IMR-90 (cell line): ENCODE measurements around the gene ZG16B. TPM values are rescaled to one million over a fixed set of nuclear protein-coding genes. Genes with fewer than 3 reads are reported as not detected.

Experiments
- ATAC-seq: fragments of 200-7000 bp; cut with Tn5 transposase; 2 replicates; pipeline ENCODE4 v1.9.1; 2020; ENCODE audit warnings: low read depth, mild to moderate bottlenecking, moderate library complexity
- BruUV-seq: library from RNA; stranded (reverse); fragments of 400-500 nt; replicated peaks from 2 replicates; lab custom pipeline; 2021; lab: Mats Ljungman, UMichigan
- CTCF ChIA-PET: fragments of 300-600 bp; formaldehyde crosslinking; extraction: SDS; loops from one replicate; lab custom pipeline; 2021; ENCODE audit warnings: antibody characterized with exemption; lab: Yijun Ruan, JAX
- POLR2A ChIA-PET: fragments of 300-600 bp; sonication (Branson Sonifier 250); formaldehyde crosslinking; loops from one replicate; lab custom pipeline; 2022; ENCODE audit warnings: antibody characterized with exemption; ENCODE audit not compliant: unreplicated experiment; lab: Charles Lee
- DNase-seq: peaks from one replicate; pipeline ENCODE4 v3.0.0; 2013
- H2AFZ ChIP-seq: replicated peaks from 2 replicates; pipeline ENCODE3; 2013; ENCODE audit warnings: low read length, mild to moderate bottlenecking; ENCODE audit not compliant: poor library complexity
- H2AK5ac ChIP-seq: 2 replicates; pipeline ENCODE4 v1.6.1; 2013; ENCODE audit warnings: low read depth, low read length, inconsistent platforms
- H2AK9ac ChIP-seq: replicated peaks from 2 replicates; pipeline ENCODE3; 2013; ENCODE audit warnings: mild to moderate bottlenecking, low read depth, low read length, moderate library complexity; ENCODE audit not compliant: poor library complexity
- H2BK120ac ChIP-seq: 2 replicates; pipeline ENCODE4 v1.6.1; 2013; ENCODE audit warnings: low read depth, low read length, inconsistent platforms
- H2BK15ac ChIP-seq: 3 replicates; pipeline ENCODE4 v1.6.1; 2013; ENCODE audit warnings: low read depth, low read length, inconsistent platforms
- H2BK20ac ChIP-seq: 2 replicates; pipeline ENCODE4 v1.6.1; 2013; ENCODE audit warnings: low read depth, mild to moderate bottlenecking, inconsistent platforms, low read length, moderate library complexity
- H2BK5ac ChIP-seq: 2 replicates; pipeline ENCODE4 v1.6.1; 2013; ENCODE audit warnings: mild to moderate bottlenecking, low read depth, low read length, inconsistent platforms; ENCODE audit not compliant: poor library complexity, severe bottlenecking
- H3K14ac ChIP-seq: replicated peaks from 2 replicates; pipeline ENCODE4 v1.6.1; 2013; ENCODE audit warnings: low read depth, low read length, inconsistent platforms
- H3K18ac ChIP-seq: 2 replicates; pipeline ENCODE4 v1.6.1; 2013; ENCODE audit warnings: low read depth, low read length, control low read depth
- H3K23ac ChIP-seq: 2 replicates; pipeline ENCODE4 v1.6.1; 2013; ENCODE audit warnings: low read depth, low read length, inconsistent platforms
- H3K27ac ChIP-seq: 2 replicates; pipeline ENCODE4 v1.5.1; 2013; ENCODE audit warnings: mild to moderate bottlenecking, control low read depth, low read length; ENCODE audit not compliant: insufficient read depth
- H3K27me3 ChIP-seq: 2 replicates; pipeline ENCODE4 v1.6.1; 2013; ENCODE audit warnings: low read length; ENCODE audit not compliant: control insufficient read depth, insufficient read depth
- H3K36me3 ChIP-seq: 2 replicates; pipeline ENCODE4 v1.6.1; 2013; ENCODE audit warnings: low read length, mixed read lengths; ENCODE audit not compliant: control insufficient read depth, insufficient read depth
- H3K4ac ChIP-seq: 2 replicates; pipeline ENCODE4 v1.6.1; 2013; ENCODE audit warnings: low read depth, low read length, inconsistent platforms
- H3K4me1 ChIP-seq: 2 replicates; pipeline ENCODE4 v1.6.1; 2013; ENCODE audit warnings: low read length, mixed read lengths; ENCODE audit not compliant: control insufficient read depth, insufficient read depth
- H3K4me2 ChIP-seq: 2 replicates; pipeline ENCODE4 v1.6.1; 2013; ENCODE audit warnings: low read depth, mild to moderate bottlenecking, control low read depth, low read length, moderate library complexity
- H3K4me3 ChIP-seq: 2 replicates; pipeline ENCODE4 v1.5.1; 2013; ENCODE audit warnings: low read depth, mild to moderate bottlenecking, control low read depth, low read length, moderate library complexity; ENCODE audit not compliant: insufficient read depth
- H3K56ac ChIP-seq: 2 replicates; pipeline ENCODE4 v1.6.1; 2013; ENCODE audit warnings: low read length, inconsistent platforms; ENCODE audit not compliant: insufficient read depth; ENCODE audit errors: extremely low read depth
- H3K79me1 ChIP-seq, 2 experiments: 2 replicates each; pipeline ENCODE4 v1.6.1; 2013; ENCODE audit warnings: low read length in 2 of 2, inconsistent platforms in 1 of 2, low read depth in 1 of 2
- H3K9ac ChIP-seq: 2 replicates; pipeline ENCODE4 v1.6.1; 2013; ENCODE audit warnings: low read depth, low read length, control low read depth
- H3K9me1 ChIP-seq: 2 replicates; pipeline ENCODE4 v1.6.1; 2013; ENCODE audit warnings: low read length, inconsistent platforms; ENCODE audit not compliant: insufficient read depth
- H3K9me3 ChIP-seq: 2 replicates; pipeline ENCODE4 v1.6.1; 2013; ENCODE audit warnings: low read length; ENCODE audit not compliant: control insufficient read depth, insufficient read depth
- H4K20me1 ChIP-seq: 2 replicates; pipeline ENCODE4 v1.6.1; 2013; ENCODE audit warnings: low read length, inconsistent platforms; ENCODE audit not compliant: insufficient read depth
- H4K5ac ChIP-seq: 2 replicates; pipeline ENCODE4 v1.6.1; 2013; ENCODE audit warnings: mild to moderate bottlenecking, low read depth, low read length, control low read depth
- H4K8ac ChIP-seq, 2 experiments: 2 replicates each; pipeline ENCODE4 v1.6.1; 2013; ENCODE audit warnings: low read depth in 2 of 2, low read length in 2 of 2, control low read depth in 1 of 2, inconsistent platforms in 1 of 2
- H4K91ac ChIP-seq: 2 replicates; pipeline ENCODE4 v1.6.1; 2013; ENCODE audit warnings: low read depth, low read length, inconsistent platforms; ENCODE audit not compliant: insufficient read depth
- BHLHE40 ChIP-seq: fragments of 150-350 bp; IDR thresholded peaks from 2 replicates; pipeline ENCODE4 v1.6.1; 2016; ENCODE audit warnings: mild to moderate bottlenecking, low read depth, low read length
- CEBPB ChIP-seq: IDR thresholded peaks from 2 replicates; pipeline ENCODE4 v1.6.1; 2012; ENCODE audit warnings: low read depth, low read length, improper control_type of control experiment
- CHD1 ChIP-seq: IDR thresholded peaks from 2 replicates; pipeline ENCODE4 v1.6.1; 2012; ENCODE audit warnings: low read depth, low read length, improper control_type of control experiment
- RAD21 ChIP-seq: IDR thresholded peaks from 2 replicates; pipeline ENCODE4 v1.6.1; 2012; ENCODE audit warnings: low read length, improper control_type of control experiment
- RFX5 ChIP-seq: IDR thresholded peaks from 2 replicates; pipeline ENCODE4 v1.8.0; 2012; ENCODE audit warnings: low read depth, mild to moderate bottlenecking, low read length, moderate library complexity
- WGBS, 2 experiments: methylation state at CpG; one replicate each; pipeline versions ENCODE4 v1.1.5 to v1.1.7; 2013; ENCODE audit warnings: missing lambda C conversion rate in 2 of 2; ENCODE audit not compliant: insufficient read length in 1 of 2; ENCODE audit errors: extremely low coverage in 2 of 2; 5-methylcytosine and 5-hydroxymethylcytosine counted together
- dilution Hi-C: fragments of 300-500 bp; cut with HindIII; formaldehyde crosslinking; loops from one replicate; pipeline ENCODE4 v1.14.3; 2018; ENCODE audit warnings: low sequenced_read_pairs; ENCODE audit not compliant: unreplicated experiment
- in situ Hi-C: fragments of 300-500 bp; cut with MboI; formaldehyde crosslinking; loops from 3 replicates; pipeline ENCODE4 v1.14.3; 2019; ENCODE audit warnings: low sequenced_read_pairs, inconsistent platforms, mixed read lengths
- intact Hi-C: fragments of 100-400 bp; cut with micrococcal nuclease; formaldehyde crosslinking; loops from 2 replicates; pipeline ENCODE4 v1.10.0; 2022
- polyA plus RNA-seq, 3 experiments: library from polyadenylated mRNA; depleted of rRNA; stranded (reverse); fragments of >200 nt; gene quantifications; 2 replicates each; pipeline ENCODE4 v1.2.3, GENCODE V29; 2012; ENCODE audit warnings: low replicate concordance in 1 of 3
- total RNA-seq: library from RNA; depleted of rRNA; stranded (reverse); fragments of >200 nt; gene quantifications from 2 replicates; pipeline ENCODE4 v1.2.3, GENCODE V29; 2012

Gene ZG16B
- total and polyA plus RNA-seq, 2 of the 4 experiments (the other 2 are of a cell fraction), result 0.54 to 0.65 TPM

DNA sequence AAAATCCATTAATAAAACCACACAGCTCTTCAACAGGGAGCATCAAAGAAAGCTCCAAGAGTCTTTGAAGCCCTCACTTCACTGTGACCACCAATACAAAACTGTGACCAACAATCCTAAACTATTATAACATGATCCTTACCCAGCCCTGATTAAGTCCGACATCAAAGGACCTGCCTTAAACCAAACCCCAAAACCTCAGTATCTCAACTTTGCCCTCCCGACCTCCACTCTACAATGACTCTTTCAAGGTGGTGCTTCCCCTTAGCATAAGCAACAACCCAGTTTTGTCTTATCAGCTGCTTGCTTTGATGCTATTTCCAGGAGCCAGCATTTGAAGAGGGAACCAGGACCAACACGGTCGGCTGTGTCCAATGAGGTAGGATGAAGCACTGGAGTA is 36.3 kb downstream of the ZG16B start:
- no peak overlapping the region for H3K4me2 ChIP-seq
- H3K36me3 ChIP-seq, result no peaks in the 10 kb centered on the region
- no peak overlapping the region for H3K27ac ChIP-seq
- H4K91ac ChIP-seq, result no peak overlapping the region; the same call in 1 of the 2 replicates
- H2AK5ac ChIP-seq, result no peak overlapping the region
- no peak overlapping the region for H4K5ac ChIP-seq
- H2AK9ac ChIP-seq, result no peak overlapping the region
- WGBS, 2 experiments, result 100% methylated on average over 1 of the region's 4 CpGs; no CpG with 5 or more reads in 1 of the 2 experiments
- ChIA-PET POLR2A (no interaction called here), CTCF (interaction anchor here (0.8 kb wide), 1 partner anchor 28 kb away, joined by 3 read pairs; no protein-coding TSS in a partner anchor)
- no peaks in the 10 kb centered on the region for H4K20me1 ChIP-seq
- no peak overlapping the region for H2AFZ ChIP-seq
- no peaks in the 10 kb centered on the region for H3K27me3 ChIP-seq
- no peak overlapping the region for H3K23ac ChIP-seq
- no peak overlapping the region for H2BK20ac ChIP-seq
- in situ Hi-C loops, result no loop called here
- H3K4me3 ChIP-seq, result no peak overlapping the region
- H3K79me1 ChIP-seq, result no peaks in the 10 kb centered on the region
- H2BK120ac ChIP-seq, result no peak overlapping the region
- intact Hi-C loops, result no loop called here
- no peak overlapping the region for H2BK5ac ChIP-seq
- DNase-seq (no peak), ATAC-seq (no peak)
- H3K18ac ChIP-seq, result no peak overlapping the region
- dilution Hi-C loops, result no loop called here
- no TSS peak for BruUV-seq
- no peaks in the 10 kb centered on the region for H3K9me1 ChIP-seq
- no peak overlapping the region for H3K4ac ChIP-seq
- peaks cover 3% of the 10 kb centered on the region for H3K4me1 ChIP-seq
- H3K56ac ChIP-seq, result no peak overlapping the region
- H3K14ac ChIP-seq, result no peak overlapping the region
- no peak overlapping the region for H4K8ac ChIP-seq
- TF ChIP-seq CEBPB, result no peak
- no peak for TF ChIP-seq CHD1
- no peak for TF ChIP-seq RFX5
- no peak for TF ChIP-seq BHLHE40
- no peak for TF ChIP-seq RAD21
- no peak overlapping the region for H2BK15ac ChIP-seq
- H3K9ac ChIP-seq, result no peak overlapping the region
- no peaks in the 10 kb centered on the region for H3K9me3 ChIP-seq
